Right lung (tissue), 5 donors: Measurements from ENCODE around the gene TMTC2. TPM values are rescaled to one million over a fixed set of nuclear protein-coding genes. Genes with fewer than 3 reads are reported as not detected.
"Not testable (repeated sequence)": the region's sequence is repeated elsewhere in the genome, so short reads cannot be mapped to it uniquely, and the experiment has no call there.

Experiments used
- DNase-seq, 2 donors: peaks; one replicate each; pipeline ENCODE4 v3.0.0-alpha.2; 2013
- polyA plus RNA-seq, 5 donors: library from polyadenylated mRNA; unstranded; fragments of 120-200 nt; gene quantifications; one replicate each; pipeline versions ENCODE4 v1.2.1 to v1.2.3, GENCODE V29; 2013; ENCODE audit warnings: inconsistent platforms in 1 of 5, low replicate concordance in 1 of 5; ENCODE audit not compliant: insufficient read length in 5 of 5, insufficient read depth in 1 of 5

TMTC2 gene
- polyA plus RNA-seq, 5 donors: 19.2 to 48.1 (median 43.6) TPM

DNA sequence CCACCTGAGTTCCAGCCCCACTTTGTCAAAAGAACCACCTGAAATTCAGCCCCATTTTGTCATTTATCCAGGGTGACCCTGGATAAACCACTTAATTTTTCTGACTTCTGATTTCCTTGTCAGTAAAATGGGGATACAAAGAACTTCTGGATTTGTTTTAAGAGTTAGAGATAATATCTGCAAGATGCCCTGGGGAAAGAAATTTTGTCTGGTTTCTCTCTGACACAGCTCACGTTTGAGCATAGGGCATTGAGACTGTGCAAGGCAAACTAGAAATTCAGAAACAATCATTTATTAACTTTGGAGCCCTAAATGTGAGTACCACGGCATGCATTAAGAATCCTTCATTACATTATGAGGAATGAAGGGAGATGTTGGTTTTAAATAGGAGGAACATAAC is 37.2 kb downstream of the TMTC2 start:
- no peak for DNase-seq

DNA sequence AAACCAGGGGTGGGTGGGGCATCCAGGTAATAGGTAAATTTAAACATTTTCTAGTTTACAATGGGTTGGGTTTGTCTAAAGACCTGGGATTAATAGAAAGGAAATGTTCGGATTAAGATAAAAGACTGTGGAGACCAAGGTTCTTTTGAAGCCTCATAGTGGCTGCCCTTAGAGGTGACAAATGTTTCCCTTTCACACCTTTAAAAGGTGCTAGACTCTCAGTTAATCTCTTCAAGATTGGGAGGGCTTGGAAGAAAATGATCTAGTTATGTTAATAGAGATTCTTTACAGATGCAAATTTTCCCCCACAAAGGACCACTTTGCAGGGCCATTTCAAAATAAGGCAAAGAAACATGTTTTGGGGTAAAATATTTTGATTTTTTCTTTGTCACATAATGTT is 39.0 kb downstream of the TMTC2 start:
- no peak for DNase-seq

DNA sequence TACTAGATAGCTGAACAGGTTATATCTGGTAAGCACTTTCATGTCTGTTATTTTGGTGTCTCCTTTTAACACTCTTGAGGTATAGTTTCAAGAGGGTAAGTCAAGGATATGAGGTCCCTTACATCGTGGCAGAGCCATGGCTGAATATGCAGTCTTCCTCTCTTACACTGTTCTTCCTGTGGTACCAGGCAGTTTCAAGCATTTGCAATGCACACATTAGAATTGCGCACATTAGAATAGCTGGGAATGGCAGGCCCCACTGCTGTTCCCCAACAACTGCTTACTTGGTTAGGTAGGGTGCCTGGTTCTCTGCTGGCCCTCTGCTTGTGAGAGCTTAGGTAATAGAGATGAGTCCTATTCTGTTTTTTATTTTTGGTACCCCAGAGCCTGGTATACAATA is 41.2 kb downstream of the TMTC2 start:
- no peak for DNase-seq

DNA sequence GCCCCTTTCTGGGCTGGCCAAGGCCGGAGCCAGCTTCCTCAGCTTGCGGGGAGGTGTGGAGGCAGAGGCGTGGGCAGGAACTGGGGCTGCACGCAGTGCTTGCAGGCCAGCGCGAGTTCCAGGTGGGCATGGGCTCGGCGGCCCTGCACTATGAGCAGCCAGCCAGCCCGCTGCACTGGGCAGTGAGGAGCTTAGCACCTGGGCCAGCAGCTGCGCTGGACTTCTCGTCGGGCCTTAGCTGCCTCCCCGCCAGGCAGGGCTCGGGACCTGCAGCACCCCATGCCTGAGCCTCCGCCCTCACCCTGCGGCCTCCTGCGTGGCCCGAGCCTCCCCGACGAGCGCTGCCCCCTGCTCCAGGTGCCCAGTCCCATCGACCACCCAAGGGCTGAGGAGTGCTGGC is 42.0 kb downstream of the TMTC2 start:
- no peak for DNase-seq

DNA sequence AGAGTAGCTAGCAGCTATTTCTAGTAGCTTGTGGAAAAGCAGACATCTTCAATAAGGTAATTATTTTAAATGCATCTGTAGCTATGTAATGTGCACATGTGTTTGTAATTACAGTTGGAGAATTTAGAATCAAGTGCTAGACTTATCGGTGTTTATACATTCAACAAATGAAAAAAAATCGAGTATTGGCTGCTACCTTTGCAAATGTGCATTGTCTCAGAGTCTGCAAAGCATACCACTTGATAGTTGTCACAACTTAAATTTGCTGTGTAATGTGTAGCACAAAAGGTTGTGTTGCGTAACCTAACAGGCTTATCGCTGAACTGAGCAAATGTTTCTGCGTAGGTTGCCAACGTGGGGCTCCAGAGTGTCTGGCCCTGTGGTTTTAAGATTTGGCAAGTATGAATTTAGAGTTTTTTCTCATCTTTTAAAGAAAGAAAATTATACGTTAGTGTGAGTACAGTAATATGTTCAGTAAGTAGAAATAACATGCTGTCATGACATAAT is 44.3 kb downstream of the TMTC2 start:
- peak in 1 of 2 donors; percentile 9 for DNase-seq

DNA sequence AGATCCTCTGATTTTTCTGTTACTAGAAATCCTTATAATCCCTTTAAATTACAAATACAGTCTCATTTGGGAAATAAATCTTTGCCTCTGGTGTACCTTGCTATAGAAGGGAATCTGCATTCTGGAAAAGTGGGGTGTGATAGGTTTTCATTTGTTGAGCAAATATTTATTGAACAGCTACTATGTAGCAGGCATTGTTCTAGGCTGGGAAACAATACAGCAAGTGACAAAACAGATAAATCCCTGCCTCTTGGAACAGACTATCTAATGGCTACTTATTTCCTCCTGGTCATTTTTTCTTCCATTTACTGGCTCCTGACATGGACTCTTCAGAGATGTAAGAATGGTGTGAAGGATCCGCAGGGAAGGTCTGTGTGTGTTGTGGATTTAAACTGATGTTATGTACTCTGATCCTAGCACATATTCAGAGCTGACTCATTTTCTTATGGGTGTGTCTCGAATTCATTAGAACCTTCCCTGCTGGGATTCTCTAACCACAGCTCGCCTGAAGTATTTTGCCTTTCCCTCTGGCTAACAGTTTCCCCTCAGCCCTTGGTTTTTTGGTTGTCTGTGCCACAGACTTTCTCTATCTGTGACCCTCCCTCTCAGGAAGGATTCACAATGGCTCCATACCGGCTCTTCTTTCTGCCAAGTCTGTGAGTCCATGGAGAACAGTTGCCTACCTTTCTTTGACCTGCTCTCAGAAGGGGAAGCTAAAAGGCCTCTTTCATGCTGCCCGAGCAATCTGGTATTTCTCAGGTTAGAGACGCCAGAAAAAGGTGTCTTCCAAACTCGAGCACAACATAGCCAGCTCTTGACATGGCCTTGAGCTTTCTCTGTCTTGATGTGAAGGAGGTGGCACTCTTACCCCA is 53.7 kb downstream of the TMTC2 start:
- DNase-seq: no peak

DNA sequence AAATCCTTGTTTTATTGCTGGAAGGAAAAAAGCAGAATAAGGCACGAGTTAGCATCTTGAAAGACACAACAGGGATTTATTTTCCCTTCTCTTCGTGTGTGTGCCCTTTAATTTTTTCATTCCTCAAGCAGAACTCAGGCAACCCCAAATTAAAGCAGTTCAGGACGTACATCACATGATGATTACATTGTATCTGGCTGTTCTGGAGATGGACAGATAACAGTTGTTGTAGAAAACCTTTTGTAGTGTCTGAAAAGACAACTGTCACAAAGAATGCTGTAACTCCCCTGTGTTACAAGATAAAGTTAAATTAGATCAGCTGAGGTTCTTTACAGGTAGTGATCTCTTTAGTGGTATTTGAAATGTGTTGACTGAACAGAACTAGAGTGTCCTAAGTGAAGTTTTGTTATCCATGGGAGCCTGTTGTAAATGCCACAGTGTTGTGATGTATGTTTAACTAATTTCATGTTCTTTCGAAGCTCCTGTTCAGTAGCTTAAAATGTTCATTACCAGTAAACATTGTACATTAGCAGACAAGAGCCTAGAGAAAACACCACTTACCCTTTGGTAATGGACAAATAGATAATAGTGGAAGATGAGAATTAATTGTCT is 58.5 kb downstream of the TMTC2 start:
- no peak for DNase-seq

DNA sequence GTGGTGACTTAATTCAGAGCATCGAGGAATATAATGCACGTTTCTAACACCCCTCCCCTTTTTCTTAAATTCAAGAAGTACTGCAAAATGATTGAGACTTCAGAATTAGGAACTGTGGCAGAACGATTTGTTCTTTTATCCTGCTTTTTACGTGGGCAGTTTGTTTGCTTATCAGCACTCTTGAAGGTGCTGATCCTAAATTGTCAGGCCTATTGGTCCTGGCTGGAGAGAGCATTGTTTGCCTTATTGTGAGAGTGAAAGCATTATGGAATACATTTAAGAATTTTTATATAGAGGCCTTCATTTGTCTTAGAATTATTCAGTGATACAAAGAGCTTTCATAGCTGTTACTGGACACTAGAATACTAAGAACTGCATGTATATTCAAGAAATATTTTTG is 59.1 kb downstream of the TMTC2 start:
- no peak for DNase-seq

DNA sequence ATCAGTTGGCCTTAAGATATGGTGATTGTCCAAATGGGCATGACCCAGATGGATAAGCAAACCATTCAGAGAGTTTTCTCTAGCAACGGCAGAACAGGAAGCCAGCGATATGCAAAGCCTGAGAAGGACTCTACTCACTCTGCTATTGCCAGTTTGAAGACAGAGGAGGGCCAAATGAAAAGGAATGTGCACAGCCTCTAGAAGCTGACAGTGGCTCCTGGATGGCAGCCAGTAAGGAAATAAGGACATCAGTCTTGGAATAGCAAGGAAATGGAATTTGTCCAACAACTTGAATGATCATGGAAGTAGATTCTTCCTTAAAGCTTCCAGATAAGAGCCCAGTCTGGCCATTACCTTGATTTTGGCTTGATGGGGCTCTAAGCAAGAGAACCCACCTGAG is 60.0 kb downstream of the TMTC2 start:
- DNase-seq: no peak

DNA sequence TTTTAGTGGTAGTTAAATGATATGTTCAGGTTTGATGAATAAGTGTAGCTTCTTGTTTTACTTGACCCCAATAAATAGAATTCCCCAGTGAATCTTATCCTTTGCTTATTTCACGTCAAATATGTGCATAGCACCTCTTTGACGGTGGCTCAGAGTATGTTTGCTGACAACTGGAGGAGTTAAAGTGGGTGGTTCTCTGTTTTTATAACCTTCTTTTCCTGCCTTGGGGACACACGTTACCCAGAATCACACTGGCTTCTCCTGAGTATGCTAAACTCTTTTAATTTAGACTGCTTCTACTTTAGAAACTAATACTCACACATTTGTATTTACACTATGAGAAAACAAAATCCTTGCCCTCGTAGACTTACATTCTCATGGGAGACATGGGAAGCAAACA is 62.3 kb downstream of the TMTC2 start:
- DNase-seq: no peak

DNA sequence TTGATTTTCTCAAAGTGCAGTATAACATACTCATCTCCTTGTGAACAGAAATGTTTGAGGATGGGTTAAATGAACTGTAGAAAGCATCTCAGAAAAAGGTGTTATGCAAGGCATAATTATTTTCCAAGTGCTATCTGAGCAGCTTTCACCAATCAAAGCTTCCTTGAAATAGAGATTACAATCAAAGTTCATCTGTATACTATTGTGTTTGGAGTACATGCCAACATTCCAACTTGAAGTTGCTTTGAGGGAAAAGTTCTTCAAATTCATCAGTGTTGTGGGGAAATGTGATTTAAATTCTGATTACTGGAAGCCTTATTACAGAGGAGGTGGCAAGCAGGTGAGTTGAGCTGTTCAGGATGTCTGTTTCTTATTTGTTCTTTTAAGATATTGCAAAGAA is 68.2 kb downstream of the TMTC2 start:
- no peak for DNase-seq

DNA sequence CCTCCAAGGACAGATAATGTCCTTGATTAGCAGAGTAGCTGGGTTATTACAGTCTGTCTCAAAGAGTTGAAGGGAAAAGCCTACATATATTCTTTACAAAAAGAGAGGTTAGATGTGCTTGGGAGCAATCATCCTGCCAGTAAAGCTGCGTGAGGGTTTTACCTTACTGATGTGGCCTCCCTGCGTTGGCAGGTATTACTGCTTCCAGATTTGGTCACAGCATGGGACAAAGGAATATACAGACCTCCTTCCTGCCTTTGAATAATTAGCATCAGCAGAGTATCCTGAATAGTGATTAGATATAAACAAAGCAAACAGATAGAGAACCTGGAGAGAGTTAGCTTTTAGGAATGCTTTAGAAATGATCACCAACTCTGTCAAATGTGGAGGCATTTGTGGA is 69.6 kb downstream of the TMTC2 start:
- no peak for DNase-seq

DNA sequence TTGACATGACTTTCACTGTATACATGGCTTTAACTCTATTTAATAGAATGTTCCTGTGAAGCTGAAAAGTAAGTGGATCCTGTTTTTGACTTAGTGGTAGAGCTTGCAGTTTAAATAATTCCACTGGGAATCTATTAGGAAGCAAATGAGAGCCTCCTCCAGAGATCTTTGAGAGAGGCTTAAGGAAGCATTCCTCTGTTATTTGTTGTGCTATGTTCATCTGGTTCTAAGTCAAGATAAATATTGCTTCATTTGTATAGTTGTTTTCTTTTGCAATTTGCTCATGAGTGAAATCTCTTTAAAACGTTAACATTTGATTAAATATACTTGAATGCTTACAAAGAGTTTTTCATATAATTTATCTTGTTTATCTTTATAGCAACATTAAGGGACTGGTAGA is 70.4 kb downstream of the TMTC2 start:
- no peak for DNase-seq

DNA sequence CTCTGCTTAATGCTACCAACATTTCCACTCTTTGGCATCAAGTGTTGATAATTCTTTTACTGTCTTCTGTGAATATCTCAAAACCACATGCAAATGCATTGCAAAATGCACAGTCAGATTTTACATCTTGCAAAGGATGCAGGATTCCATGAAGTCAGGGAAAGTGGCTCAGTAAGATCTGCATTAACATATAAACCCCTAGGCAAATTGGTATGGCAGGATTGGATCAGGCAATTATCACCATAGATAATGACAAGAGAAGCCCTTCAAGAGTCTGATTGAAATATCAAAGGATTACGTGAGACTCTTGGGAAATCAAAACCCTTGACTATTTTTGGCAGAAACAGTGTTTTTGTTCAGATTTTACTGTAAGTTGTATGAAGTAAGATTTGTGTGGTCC is 71.0 kb downstream of the TMTC2 start:
- no peak for DNase-seq

DNA sequence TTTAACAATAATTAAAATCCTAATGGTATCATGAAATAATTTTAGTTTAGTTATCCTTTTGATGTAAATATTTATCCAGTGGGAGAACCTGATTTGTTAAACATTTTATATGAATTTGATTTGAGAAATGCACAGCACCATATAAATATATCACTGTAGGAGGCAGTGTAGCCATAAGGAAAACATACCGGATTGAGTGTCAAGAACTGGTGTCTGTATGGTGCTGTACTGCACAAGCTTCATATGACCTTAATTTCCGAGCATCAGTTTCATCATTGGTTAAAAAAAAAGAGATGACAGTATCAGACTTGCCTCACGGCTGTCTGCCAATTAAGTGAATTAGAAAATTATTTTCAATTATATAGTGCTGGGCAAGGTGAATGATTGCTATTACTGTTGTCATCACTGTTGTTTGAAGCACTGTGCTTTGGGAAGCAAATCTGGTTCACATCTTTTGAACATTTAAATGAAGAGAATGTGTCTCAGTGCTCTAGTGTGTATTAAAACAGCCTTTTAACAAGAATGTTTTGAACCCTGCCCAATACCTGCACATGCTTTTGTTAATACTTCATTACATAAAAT is 72.1 kb downstream of the TMTC2 start:
- DNase-seq: no peak

DNA sequence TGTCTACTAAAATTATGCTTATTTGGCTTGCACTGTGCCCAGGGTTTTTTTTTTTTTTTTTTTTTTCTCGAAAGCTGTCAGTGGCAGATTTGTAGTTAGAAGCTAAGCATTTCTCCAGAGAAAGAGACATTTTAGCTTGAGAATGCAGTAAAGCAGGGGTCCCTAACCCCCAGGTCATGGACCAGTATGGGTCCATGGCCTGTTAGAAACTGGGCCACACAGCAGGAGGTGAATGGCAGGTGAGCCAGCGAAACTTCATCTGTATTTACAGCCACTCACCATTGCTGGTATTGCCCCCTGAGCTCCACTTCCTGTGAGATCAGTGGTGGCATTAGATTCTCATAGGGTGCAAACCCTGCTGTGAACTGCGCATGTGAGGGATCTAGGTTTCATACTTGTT is 73.7 kb downstream of the TMTC2 start:
- no peak for DNase-seq

DNA sequence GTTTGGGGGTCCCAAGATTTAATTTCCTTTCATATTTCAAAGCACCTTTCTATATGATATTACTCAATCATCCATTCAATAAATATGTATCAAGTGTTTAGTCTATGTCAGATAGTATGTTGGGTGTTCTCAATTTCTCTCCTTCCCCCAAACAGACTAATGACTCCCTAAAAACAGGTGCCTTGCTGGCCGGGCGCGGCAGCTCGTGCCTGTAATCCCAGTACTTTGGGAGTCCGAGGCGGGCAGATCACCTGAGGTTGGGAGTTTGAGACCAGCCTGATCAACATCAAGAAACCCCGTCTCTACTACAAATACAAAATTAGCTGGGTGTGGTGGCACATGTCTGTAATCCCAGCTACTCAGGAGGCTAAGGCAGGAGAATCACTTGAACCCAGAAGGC is 78.5 kb downstream of the TMTC2 start:
- DNase-seq: not testable (repeated sequence)

DNA sequence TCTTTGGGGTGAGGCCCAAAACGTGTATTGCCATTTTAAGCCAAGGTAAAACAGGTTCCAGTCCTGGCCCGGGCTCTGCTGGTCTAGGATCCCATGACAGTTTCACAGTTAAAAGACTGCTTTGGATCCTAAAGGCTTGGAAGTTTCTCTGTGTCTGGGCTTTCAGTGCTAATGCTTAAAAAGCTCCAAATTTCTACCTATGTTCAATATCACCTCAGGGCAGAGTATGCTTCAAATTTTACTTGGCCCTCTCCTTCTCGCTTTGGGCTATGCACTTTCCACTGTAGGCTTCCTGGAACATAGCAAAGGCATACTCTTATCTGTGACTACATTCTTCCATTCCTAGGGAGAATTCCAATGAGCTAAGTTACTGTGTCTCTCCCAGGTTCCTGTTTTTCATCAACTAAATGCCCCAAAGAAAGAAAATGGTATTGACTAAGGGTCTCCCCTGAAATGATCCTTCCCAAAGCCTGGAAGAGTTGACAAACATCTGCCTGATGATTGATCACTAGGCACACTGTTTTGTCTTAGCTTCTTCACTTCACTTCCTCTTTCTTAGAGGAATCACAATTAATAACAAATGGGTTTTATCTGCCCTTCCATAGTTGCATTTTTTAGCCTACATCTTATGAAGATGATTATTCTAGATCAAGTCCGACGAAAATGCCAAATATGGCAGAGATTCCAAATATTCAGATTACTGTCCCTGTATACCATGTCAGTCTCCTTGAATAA is 79.4 kb downstream of the TMTC2 start:
- no peak for DNase-seq

DNA sequence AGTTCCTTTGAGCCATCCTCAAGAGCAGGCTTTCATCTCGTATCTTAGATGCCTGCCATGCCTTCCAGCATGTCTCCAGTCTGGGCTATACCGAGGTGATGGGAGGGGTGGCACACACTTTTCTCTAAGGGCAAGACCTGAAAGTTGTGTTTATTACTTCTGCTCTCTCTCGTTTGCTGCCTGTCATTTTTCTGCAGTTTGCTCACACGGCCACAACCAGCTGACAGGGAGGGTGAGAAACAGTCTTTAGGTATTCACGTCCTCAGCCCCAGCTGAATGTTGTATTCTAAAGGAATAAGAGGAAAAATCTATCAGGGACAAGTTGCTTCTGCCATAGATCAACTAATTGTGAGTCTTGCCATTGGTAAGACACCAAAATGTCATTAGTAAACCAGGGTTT is 88.0 kb downstream of the TMTC2 start:
- DNase-seq: no peak

DNA sequence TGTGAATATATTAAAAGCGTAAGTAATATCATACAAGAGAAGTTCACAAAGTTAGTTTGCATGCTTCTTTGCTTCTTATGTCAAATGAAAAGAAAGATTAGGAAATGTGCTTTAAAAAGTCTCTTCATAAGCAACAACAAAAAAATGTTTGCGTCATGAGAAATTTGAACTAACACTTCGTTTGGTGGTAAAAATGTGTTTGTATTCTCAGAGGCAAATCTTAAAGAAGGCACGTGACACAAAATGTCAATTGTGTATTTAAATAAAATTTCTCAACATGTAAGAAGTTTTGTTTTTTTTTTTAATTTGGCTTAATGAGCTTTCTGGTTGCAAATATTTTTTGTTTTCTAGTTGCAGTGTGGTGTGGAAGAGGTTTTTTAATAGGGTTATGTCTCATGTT is 93.8 kb downstream of the TMTC2 start:
- peak; percentile 29 to 50 for DNase-seq

DNA sequence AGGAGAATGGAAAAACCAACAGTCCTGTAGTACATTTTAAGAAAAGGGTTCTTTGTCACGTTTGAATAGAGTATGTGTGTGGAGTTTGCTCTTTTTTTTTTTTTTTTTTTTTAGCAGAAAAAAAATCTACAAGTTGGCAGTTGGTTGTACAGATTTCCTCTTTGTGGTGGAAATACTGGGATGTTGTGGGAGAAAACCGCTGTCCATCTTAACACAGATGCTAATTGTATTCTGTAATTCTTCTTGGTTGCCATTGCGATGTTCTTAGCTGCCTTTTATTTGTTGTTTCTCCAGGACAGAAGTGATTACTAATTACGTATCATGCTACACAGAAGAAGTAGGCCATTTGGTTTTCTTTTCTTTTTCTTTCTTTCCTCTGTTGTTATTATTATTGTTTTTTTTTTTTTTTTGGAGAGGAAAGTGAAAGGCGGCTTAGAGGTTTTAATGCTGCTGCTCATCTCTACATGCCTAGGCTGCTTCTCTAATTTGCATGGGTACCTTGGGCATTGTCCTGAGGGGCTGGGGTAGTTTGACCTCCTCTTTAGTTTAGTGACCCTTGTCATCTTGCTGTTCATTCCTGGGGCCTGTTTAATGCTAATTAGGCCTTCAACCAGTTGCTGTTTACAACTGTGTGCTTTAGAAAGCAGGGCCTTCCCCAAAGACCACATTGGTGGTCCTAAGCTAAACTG is 94.7 kb downstream of the TMTC2 start:
- DNase-seq: no peak

DNA sequence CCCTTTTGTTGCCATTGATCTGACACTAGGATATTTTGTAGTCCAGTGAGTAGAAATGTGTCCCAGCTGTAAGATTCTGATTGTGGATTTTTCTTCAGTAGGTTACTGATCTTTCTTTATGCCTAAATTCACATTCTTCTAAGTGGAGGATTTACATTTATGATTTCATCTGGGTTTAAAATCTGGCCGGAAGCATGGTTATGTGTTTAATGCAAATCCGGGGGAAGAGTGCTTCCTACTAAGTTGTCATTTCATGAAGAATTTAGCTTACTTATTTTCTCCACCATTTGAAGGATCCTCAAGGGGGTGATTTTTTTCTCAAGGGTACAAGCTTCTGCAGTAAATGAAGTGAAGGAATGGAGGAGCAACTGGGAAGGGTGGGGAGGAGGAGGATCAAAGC is 96.7 kb downstream of the TMTC2 start:
- DNase-seq: no peak
